Islet of Langerhans (tissue), 1 donor: Measurements from ENCODE around the gene CLDN4.
"Not testable (repeated sequence)": the region's sequence is repeated elsewhere in the genome, so short reads cannot be mapped to it uniquely, and the experiment has no call there.

ENCODE experiments used
- FAIRE-seq: peaks from one replicate; lab custom pipeline; 2011; peaks lifted over from hg19 to GRCh38; lab: Jason Lieb, UNC

Gene CLDN4

DNA sequence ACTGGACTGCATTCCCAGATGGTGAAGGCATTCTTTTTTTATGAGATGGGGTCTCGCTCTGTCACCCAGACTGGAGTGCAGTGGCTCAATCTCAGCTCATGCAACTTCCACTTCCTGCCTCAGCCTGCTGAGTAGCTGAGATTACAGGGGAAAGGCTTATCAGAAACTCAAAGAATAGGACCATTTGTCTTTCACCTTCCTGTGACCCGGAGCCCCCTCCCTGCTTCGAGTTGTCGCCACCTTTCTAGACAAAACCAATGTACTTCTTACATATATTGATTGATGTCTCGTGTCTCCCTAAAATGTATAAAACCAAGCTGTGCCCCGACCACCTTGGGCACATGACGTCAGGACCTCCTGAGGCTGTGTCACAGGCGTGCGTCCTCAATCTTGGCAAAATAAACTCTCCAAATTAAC, 13.3 kb downstream of the CLDN4 start:
- FAIRE-seq = no peak

DNA sequence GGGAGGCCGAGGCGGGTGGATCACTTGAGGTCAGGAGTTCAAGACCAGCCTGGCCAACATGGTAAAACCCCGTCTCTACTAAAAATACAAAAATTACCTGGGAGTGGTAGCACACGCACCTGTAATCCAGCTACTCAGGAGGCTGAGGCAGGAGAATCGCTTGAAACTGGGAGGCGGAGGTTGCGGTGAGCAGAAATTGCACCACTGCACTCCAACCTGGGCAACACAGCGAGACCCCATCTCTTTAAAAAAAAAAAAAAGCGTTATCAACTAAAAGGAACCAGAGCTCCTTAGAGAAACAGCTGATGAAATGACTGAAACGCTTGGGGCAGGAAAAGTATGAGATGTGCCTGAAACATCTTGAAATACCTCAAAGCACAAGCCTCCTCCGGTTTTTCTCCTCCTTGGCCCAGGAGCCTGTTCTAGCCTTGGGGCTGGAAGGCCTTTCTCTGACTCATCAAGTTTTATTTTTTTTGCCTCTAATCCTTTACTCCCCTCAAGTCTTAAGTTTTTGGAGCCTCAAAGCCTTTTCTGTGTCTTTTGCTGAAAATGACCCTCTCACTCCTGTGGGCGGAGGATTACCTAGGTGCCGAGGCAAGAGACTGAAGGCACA, 14.2 kb downstream of the CLDN4 start:
- no peak for FAIRE-seq

DNA sequence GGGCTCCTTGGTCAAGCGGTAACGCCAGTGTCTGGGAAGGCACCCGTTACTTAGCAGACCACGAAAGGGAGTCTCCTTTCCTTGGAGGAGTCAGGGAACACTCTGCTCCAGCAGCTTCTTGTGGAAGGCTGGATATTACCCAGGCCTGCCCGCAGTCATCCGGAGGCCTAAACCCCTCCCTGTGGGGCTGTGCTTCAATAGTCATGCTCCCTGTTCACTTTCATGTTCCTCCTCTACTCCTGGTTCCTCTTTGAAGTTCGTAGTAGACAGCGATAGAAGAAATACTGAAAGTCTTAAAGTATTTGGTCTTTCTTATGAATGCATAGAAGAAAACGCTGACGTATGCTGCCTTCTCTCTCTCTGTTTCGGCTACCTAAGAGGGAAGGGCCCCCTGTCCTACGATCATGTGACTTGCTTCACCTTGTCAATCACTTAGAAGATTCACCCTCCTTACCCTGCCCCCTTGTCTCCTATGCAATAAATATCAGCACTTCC, 15.0 kb downstream of the CLDN4 start:
- not testable (repeated sequence) for FAIRE-seq

DNA sequence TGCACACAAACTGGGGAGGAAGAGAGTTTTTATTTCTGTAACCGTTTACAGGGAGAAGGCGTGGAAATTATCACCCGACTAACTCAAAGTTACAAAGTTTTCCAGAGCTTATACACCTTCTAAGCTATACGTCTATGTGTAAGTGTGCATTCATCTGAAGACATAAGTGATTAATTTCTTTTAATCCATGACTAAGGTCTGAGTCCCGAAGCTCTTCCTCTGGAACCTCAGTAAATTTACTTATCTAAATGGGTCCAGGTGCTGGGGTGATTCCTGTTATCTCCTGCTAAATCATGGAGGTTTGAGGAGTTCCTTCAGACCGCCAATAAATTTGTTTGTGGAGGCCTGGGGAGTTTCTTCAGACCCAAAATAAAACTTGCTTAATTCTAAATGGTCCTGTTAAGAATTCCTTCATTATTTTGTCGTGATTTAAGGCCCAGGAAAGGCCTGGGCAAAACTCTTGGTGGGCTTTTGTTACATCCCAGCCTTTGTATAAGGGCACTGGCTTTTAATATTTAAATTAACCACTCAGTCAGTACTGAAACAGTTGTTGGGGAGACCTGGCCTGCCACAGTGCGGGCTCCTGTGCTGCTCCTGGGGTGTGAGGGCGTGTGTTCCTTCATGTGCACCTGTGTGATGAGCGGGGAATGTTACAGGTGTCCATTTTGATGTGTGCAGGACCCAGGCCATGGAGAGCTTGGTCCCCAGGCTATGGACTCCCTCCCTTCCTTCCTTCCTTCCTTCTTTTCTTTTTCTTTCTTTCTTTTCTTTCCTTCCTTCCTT, 17.3 kb downstream of the CLDN4 start:
- no peak for FAIRE-seq

DNA sequence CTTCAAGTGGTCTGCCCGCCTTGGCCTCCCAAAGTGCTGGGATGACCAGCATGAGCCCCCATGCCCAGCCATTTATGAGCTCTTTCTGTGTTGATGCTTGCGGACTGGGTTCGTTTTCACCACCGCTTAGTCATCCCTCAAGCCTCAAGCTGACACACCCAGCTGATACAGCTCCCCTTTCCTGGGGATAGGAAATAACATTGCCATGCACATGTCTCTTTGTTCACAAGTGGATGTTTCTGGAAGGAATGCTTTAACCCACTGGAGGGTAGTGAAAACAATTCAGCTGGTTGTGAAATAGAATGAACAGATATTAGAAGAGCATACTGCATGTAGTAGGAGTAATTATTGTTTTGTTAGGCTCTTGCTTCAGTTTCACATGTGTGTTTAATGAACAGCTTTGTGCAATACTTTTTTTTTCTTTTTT, 20.0 kb downstream of the CLDN4 start:
- no peak for FAIRE-seq

DNA sequence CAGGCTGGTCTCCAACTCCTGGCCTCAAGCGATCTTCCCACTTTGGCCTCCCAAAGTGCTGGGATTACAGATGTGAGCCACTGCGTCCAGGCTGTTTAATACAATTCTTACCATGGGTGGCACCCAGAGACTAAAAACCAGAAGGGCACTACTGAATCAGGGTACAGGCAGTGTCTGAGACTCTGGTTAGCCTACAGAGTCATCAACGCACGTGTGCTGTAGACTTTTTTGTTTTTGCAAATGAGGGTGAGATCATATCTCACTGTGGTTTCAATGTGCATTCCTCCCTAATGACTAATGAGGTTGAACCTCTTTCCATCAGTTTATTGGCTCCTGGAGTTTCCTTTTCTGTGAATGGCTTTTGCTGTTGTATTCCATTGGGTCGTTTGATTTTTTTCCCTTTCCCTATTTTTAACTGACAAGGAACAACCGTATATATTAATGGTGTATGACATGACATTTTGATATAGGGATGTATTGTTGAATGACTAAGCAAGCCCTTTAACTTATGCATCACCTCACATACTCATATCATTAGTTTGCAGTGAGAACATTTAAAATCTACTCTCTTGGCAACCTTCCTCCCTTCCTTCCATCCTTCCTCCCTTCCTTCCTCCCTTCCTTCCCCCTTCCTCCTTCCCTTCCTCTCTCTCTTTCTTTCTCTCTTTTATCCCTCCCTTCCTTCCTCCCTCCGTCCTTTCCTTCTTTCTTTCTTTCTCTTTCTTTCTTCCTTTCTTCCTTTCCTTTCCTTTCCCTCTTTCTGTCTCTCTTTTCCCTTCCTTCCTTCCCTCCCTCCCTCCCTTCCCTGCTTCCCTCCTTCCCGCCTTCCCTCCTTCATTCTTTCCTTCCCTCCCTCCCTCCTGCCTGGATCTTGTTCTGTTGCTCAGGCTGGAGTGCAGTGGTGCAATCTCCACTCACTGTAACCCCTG, 20.9 kb downstream of the CLDN4 start:
- FAIRE-seq = no peak

DNA sequence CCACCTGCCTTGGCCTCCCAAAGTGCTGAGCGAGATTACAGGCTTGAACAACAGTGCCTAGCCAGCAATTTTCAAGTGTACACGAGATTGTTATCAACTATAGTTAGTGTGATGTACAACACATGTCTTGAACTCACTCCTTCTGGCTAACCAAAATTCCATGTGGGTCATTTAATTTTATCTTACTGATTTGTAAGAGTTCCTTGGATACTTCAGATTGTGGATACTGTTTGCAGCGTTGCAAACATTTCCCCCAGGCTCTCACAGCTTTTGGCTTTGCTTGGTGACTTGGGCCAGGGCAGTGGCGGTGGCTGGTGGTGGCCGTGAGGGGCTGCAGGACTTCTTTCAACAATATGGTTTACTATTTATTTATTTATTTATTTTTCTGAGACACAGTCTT, 21.7 kb downstream of the CLDN4 start:
- no peak for FAIRE-seq

DNA sequence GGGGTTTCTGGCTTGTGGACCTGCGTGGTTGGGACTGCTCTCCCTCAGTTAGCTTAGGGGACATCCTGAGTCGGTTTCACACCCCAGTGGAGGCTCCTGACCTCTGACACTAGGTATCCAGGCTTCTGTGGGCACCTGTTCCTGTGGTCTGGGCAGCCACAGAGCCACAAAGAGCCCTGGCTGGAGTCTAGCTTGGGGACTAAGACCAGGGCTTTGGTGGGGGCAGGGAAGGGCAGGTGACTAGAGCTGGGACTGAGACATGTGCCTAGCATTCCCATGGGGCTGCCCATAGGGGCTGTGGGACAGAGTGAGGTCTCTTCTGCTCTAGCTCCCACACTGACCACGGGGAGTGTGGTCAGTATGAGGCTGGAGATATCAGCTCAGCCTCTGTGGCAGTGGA, 26.1 kb downstream of the CLDN4 start:
- FAIRE-seq = no peak

DNA sequence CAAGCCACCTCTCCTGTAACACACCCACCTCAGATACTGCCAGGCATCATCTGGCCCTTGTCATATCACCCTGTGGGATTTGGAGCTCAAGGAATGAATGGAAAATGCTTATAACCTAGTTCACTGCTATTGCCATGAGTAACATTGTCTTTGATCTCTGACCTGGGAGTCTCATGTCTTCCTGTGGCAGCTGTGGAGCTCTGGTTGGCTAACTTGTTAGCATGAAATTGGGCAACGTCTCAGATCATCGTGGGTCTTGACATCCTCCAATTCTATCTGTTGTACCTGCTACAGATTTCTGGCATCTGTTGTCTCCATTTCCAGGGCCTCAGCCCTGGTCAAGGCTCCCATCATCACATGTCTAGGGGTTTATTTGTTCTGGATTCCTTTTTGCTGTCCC, 28.0 kb downstream of the CLDN4 start:
- no peak for FAIRE-seq

DNA sequence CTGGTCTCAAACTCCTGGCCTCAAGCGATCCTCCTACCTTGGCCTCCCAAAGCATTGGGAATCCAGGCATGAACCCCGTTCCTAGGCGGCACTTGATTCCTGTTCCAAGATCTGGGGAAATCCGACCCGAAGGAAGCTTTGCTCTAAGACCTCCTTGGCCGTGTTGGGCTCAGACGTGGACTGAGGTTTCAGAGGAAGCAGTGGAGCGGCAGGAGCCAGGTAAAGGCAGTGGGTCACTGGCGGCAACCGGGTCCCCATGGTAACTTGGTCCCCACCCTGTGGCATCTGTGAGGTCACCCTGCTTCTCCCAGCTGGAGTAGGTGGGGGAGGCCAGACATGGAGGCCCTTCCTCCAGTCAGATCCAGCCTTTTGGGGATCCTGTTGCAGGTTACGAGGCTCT, 30.1 kb downstream of the CLDN4 start, which contains the start of gene TMEM270:
Gene TMEM270, plus strand, starts transcription at position 301 of the 400 bp plus-strand sequence. Its CDS starts 36 bp downstream, at position 337.
- FAIRE-seq = no peak

DNA sequence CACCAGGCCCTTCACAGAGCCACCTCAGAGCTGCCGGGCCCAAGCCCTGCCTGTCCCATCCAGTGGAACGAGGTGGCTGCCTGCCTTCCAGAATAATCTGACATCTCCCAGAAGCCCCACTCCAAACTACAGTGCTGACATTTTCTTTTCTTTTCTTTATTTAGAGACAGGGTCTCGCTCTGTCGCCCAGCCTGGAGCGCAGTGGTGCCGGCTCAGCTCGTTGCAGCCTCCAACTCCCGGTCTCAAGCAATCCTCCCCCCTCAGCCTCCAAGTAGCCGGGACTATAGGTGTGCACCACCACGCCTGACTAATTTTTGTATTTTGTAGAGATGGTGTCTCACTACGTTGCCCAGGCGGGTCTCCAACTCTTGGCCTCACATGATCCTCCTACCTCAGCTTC, 30.5 kb downstream of the CLDN4 start:
- FAIRE-seq = no peak

DNA sequence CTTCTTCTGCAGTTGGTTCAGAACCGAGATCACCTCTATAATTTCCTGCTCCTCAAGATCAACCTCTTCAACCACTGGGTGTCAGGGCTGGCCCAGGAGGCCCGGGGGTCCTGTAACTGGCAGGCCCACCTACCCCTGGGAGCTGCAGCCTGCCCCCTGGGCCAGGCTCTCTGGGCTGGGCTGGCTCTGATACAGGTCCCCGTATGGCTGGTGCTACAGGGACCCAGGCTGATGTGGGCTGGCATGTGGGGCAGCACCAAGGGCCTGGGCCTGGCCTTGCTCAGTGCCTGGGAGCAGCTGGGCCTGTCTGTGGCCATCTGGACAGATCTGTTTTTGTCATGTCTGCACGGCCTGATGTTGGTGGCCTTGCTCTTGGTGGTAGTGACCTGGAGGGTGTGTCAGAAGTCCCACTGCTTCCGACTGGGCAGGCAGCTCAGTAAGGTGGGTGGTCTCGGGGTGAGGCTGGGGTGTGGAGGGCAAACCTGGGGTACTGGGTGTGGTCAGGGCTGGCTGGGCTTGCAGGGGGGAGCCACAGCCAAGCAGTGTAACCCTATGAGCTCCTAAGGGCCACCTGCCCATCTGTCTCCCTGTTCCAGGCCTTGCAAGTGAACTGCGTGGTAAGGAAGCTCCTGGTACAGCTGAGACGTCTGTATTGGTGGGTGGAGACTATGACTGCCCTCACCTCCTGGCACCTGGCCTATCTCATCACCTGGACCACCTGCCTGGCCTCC, 34.4 kb downstream of the CLDN4 start:
- no peak for FAIRE-seq

DNA sequence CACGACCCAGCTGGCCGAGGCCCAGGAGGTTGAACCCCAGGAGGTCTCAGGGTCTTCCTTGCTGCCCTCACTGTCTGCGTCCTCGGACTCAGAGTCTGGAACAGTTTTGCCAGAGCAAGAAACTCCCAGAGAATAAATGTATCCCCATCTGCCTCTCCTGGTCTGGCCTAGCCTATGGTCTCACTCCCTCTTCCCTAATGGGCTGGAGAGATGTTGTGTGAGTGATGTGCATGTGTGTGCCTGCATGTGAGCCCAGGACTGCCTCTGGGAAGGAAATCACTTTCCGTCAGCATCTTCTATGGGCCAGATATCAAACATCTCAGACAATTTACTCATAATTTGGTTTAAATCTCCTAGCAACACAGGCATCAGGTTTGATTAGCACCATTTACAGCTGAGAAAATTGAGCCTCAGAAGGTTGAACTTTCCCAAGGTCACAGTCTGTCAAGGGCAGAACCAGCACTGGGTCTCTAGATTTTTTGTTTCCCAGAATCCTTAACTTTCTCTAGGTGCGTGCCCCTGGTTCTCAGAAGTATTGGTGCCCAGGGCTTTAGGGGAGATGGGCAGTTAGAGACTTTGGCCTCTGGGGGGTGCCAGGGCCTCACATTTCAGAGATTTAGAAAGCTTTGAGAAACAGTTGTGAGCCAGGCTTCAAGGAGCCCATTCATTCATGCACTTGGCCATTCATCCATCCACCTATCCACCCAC, 35.1 kb downstream of the CLDN4 start:
- no peak for FAIRE-seq

DNA sequence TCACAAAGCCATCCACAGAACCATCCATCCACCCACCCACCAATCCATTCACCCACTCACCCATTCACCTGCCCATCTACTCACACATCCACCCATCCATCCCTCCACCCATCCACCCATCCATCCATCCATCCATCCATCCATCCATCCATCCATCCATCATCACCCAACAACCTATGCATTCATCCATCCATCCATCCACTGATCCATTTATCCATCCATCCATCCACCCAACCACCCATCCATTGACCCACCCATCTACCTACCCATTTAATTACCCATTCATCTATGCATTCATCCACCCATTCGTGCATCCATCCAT, 35.6 kb downstream of the CLDN4 start:
- FAIRE-seq = no peak

DNA sequence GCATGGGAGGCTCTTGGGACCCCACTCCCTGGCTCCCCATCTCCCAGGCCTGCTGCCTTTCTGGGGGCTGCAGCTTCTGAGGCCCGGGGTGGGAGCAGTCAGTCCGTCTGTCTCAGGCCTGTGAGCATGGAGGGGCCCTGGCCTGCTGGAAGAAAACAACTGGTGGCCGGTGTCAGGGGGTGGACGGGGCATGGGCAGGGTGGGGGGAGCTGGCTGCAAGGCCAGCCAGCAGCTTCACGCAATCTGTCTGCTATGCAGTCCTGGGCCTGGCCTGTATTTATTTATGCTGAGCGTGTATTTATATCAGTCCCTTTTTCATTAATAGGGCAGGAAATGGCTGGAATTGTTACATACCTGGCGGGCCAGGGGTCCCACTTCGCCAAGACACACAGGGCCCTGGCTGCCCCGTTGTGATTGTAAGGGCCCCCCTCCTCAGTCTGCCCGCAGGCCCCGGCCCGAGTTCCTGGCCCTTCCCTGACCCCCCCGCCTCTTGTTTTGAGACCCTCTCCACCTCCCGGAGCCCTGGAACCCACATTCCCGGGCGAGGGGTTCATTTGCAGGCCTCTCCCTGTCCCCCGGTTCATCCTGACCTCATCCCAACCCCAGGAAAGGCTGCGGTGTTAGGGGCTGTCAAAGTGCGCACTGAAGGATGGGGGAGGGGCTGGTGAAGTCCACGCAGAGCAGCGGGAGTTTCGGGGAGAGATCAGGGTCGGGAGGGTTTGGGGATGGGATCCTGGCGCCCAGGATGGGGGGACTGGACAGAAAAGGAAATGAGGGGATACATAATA, 38.4 kb downstream of the CLDN4 start:
- no peak for FAIRE-seq

DNA sequence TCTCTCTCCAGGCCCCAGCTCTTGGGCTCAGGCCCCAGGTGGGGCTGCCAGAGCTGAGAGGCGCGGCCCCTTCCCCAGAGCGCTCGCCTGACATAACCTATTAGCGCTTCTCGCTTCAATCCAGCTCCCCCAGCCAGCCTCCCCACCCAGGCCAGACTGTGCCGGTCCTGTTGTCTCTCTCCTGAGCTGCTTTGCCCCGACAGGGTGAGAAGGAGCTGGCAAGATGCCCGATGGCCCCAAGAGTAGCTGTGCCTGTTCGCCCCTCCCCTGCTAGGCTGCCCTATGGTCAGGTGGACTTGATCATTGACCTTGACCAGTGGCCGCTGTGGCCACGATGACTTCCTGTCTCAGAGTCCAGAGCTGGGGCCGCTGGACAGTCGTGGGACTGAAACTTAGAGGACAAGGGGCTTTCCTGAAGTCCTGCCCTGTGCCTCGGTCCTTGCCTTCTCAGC, 39.3 kb downstream of the CLDN4 start:
- no peak for FAIRE-seq

DNA sequence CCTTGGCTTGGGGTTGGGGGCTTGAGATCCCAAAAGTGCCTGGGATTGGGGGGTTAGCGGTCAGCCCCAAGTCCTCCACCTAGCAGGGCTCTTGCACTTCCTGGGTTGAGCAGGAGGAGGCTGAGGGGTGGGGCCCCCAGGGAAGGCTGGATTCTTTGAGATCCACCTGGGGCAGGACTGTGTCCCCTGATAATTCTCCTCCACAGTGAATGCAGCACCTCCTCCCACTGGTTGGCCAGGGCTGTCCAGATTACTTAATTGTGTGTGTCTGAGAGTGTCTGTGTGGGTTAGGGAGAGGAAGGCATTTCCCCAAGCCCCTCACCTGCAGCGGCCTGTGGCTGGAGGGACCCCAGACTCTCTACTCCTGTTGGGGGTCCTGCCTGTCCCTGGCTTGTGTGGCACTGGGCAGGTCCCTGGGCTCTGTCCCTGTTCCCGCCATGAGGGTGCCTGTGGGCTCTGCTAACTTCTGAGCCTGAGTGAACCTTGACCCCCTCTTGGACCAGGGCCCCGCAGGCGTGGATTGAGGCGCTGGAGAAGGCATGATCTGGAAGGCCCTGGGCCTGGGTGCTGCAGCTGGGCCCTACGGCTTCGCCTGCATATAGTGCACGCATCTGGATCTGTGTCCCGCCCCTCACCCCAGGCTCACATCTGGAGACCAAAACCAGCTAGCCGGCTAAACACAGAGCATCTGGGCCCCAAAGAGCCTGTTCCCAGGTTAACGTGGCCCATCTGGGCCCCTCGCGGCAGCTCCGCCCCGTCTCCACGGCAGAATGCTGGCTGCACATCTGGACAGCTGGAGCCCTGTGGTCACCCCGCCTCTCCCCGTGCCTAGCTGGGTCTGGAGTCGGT, 40.6 kb downstream of the CLDN4 start:
- FAIRE-seq = no peak

DNA sequence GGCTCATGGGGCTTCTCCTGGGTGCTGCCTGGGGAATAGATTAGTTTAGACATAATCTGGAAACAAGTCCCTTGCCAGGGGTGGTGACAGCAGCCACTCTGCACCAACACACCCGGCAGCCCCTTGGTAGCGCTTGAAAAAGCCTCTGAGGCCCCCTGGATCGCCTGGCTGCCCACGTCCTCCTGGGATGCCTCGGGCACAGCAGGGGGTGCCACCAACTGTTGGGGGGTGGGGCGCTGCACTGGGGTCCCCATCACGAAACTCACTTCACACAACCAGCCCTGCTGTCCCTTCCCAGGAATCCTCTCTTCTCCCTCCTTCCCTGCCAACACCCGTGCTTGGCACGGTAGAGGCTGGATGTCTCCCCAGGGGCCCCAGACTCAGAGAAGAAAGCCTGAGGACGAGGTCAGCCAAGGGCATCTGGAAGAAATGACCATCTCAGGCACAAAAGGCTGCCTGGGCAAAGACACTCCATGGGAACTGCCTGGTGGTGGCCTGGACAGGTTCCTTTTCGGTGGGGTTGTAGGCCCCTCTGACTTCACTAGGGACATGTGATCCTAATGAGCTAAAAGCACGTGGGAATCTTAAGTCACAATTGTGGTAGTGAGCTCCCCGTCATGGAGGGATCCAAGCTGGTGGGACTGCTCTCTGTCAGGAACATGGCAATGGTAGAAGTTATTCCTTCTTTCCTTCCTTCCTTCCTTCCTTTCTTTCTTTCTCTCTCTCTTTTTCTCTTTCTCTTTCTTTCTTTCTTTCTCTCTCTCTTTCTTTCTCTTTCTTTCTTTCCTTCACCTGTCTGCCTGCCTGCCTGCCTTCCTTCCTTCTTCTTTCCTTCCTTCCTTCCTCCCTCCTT, 41.5 kb downstream of the CLDN4 start:
- no peak for FAIRE-seq

DNA sequence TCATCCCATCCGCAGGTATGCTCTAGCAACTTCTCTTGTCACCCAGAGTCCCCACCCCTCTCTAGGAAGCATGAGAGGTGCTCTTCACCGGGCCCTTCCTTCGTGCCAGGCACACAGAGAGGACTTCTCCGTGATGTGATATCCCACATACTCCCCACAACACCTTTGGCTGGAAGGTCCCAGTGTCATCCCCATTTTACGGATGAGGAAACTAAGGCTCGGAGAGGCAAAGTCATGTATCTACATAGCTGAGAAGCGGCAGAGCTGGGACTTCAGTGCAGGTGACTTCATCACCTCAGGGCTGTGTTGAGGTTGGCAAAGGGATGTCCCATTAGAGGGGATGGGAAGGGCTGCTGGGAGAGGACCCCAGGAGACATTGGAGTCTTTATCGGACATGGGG, 45.6 kb downstream of the CLDN4 start:
- FAIRE-seq = no peak
